NOMO-1 (cell line): Measurements from ENCODE around the gene MPPED2.
A peak's percentile ranks its signal among the peaks of the same experiment; 100 is the strongest.

Source experiments
- DNase-seq, 2 experiments: peaks; one replicate each; lab custom pipeline; 2025; ENCODE audit not compliant: unreplicated experiment in 2 of 2; lab: John Stamatoyannopoulos, UW

Gene MPPED2, protein sequence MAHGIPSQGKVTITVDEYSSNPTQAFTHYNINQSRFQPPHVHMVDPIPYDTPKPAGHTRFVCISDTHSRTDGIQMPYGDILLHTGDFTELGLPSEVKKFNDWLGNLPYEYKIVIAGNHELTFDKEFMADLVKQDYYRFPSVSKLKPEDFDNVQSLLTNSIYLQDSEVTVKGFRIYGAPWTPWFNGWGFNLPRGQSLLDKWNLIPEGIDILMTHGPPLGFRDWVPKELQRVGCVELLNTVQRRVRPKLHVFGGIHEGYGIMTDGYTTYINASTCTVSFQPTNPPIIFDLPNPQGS

DNA sequence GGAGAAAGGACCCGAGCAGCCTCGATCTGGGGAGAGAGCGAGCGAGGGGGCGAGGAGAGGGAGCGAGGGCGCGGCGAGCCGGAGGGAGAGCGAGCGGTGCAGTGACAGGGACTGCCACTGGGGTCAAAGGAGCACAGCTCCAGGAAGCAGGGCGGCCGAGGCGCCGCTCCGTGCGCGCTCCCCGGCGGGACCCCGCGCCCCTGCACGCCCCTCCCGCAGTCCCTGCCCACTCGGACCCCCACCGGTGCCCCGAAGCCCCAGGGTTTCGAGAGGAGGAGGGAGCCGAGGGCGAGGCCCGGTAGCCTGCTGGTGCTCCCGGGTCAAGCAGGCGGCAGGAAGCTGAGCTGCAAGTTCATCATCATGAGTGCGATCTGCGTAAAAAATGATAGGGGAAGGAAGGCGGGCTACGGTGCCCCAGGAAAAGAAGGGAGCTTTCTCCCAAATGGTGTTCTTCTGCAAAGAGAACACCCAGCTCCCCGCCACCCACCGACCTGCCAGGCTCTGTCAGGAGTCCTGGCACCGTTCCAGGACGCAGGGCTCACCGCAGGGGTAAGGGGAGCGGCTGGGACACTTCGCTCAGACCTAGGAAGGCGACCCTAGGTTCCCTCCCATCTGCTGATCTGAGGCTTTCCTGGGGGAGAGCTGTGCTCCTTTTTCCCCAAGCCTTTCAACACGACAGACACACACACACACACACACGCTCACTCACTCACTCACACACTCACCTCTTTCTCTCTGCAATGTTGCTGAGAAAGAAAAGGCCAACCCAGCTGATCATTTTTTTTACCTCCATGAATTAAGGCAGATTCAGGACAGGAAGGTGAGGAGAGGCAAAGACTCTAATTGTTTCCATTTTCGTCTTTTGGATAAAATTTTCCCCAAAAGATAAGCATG is at the start of gene MPPED2:
Gene MPPED2, minus strand, starts transcription at position 103 of the 894 bp plus-strand sequence. CDS start 5,980 bp downstream, outside the sequence.
- peak in 1 of 2 experiments; percentile 23 for DNase-seq

DNA sequence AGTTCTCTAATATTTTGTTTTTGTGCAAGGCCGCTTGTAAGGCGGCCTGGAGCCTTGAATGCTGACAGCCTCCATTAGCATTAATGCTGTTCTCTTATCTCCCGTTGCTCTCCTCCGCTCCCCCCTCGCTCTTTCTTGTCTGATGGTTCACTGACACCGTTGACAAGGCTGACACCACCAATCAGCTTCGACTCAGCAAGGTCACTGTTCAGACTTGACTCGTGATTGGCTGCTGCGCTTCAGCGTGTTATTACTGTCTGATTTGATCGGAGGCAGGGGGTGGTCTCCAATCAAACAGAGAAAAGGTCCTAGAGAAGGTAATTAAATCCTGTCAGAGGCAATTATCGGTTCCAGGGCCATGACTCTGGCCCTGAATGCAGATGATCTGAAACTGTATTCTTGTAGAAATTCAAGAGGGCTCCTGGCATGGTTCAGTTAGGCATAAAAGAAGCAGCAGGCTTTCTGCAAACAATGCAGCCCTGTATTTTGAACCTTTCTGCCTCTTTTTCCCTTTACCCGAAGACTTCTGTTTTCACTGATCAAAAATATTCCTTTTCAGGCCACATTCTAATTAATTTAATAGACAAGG is 49.3 kb upstream of the MPPED2 start:
- no peak for DNase-seq

DNA sequence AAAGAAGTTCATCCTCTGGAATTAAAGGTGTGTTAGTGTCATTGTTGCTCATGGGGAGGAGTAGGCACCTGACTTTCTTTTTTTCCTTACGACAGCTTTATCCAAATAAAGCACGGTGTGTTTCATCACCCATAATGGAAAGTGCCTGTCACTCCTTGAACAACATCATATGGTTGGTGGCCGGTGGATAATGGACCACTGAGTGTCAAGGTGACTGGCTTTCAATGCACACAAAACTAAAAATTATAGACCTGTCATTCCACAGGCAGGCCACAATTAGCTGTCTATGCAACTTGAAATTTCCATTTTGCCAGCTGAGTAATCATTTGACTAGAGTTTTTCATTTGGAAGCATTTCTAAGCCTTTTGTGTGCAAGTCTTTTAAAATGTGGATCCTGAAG is 45.0 kb upstream of the MPPED2 start:
- no peak for DNase-seq

DNA sequence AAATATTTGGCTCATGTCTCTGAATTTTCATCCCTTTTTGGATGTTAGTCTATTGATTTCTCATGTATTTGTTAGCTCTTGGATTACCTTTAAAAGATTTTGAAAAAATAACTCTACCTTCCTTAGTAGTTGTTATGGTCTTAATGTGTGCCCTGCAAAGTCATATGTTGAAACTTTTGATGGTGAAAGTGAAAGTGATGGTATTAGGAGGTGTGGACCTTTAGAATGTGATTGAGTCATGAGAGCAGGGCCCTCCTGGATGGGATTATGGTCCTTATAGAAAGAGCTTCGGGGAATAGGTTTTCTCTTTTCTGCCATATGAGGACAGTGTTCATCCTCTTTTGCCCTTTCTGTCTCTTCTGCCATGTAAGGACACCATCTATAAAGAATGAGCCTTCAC is 33.6 kb upstream of the MPPED2 start:
- DNase-seq, result no peak

DNA sequence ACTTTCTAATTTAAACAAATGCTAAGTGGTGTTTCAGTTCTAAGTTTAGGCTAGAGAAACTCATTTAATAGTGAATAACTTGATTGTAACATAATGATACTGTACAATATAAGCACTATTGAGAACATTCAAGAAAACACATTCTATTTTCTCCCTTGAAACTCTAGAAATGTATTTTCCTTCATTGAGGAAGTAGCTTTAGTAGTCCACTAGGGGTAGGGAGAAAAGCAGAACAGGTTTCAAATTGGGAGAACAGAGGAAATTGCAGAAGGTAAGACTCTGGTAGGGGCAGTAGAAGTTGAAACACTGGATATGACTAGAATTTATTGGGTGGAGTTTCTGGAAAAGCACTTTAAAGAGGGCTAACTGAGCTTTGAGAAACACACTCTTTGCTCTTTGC is 31.6 kb upstream of the MPPED2 start:
- peak in 1 of 2 experiments; percentile 12 for DNase-seq

DNA sequence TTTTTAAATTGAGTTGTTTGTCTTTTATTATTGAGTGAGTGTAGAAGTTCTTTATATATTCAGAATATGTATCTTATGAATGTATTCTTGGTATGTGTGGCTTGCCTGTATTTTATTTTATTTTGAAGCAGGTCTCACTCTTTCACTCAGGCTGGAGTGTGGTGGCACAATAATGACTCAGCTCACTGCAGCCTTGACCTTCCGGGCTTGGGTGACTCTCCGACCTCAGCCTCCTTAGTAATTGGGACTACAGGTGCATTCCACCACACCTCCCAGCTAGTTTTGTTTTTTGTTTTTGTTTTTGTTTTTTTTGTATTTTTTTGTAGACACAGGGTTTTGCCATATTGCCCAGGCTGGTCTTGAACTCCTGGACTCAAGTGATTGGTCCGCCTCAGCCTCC is 24.5 kb upstream of the MPPED2 start:
- no peak for DNase-seq

DNA sequence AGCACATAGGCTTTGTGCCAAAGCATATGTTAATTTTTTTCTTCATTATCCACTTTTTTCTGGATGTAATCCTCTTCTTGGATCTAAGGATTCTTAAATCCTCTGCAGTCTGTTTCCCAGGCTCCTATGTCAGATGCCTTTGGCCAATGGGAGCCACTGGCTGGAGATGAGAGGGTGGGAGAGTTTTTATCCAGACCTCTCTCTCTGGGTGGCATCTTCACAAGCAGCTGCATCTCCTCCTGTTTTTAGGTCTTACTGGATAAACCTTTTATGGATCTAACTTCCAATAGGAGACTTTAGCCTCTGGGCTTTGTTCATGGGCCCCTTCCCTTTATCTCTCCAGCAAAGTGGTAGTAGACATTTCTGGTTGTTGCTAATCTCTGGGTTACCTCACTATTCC is 22.4 kb upstream of the MPPED2 start:
- no peak for DNase-seq

DNA sequence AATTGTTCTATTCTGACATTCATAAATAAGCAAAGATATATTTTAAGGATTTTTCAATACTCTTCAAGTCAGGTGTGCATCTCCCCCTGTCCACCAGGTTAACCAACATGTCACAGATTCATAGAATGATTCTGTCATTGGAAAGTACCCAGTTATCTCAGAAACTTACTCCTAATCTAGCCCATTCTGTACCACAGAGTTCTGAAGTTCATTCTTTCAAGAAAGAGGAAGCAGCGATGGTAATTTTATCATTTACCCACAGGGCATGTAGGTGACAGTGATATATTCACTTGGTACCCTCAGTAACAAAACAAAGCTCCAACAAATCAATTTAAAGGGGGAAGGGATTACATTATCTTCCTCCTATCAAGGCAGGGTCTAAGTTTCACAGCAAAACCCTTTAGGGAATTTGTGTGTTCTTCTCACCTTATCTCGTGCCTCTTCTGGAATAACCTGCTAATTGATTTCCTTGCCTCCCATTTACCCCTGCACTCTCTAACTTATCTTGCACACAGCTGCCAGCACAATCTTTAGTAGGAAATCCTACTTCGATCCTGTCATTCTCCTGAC is 19.0 kb upstream of the MPPED2 start:
- no peak for DNase-seq

DNA sequence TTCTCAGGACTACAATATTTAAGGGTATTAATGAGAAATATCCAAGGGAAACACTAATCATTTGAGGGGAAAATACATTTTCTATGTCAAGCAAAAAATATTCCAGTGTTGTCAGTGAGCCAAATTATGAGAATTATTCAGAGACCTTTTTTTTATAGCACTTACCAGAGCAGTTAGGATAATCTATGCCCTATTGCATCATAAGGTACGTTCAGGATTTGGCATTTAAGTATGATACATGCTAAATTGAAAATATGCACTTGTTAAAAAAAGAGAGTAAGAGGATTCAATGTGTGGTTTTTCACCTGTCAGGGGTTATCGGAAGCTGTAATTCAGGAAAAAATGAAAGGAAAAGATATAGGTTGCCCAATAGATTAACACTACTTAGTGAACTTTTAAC is 17.2 kb upstream of the MPPED2 start:
- DNase-seq, result no peak

DNA sequence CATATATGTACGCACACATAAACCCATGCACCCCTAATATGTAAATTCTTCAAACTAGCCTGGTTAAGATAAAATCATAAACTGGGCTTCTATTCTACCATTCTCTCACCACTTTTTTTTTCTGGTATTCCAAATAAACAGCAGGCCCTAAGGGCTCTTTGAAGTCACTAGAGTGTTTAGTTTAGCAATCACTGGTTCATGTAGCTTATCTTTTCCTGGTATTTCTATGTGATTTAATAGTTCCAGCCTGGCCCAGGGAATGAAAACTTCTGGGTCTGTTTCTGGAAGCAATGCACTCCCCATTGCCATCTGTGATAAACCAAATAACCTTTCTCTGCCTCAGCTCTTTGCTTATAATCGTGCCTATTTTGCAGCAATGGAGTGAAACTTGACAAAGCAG is 10.7 kb upstream of the MPPED2 start:
- no peak for DNase-seq

DNA sequence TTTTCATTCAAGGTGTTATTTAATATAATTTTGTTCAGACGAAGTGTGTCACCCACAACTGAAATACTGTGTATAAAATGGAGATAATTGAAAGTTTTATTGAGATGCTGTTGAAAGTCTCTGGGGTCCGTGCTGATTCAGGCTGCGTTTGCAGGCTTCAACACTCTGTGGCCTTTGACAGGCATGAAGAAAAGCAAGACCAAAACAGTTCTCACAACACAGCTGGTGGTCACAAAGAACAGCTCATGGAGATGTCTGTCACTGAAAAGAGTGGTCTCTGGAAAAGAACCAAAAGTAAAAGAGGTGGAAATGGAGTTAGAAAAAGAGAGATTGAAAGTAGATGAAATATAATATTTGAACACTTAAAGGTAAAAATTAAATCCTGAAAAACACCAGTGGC is 9.8 kb upstream of the MPPED2 start:
- DNase-seq, result no peak

DNA sequence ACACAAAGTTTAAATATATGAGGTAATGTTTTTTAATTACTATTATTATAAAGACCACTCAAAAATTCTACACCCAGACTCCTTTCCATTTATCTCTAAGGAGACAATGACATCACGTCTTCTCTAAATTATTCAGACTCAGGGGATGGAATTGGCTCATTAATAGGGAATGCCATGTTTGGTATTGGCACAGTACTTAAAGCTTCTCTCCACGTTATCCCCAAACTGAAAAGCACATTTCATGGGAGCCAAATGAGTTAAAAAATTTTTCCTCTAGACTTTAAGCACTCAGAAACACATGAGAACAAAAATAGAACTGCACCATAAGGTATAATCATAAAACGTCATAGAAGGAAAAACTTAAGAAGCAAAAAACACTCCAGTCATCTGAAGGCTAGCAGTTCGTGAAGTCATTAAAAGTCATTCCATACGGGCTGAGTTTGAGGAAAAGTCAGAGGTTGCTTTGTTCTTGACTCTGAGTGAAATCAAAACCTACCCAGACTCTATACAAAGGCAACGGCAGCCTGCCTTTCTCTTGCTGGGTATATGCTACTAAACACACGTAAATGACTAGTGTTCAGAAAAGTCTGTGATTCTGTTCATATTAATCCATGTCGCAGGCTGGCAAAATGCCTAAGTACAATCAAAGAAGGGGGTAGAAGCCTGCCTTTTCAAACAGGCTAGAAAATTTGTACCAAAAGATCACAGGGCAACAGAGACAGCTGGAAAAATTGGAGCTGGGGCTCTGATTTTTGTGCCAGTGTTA is 8.7 kb upstream of the MPPED2 start:
- no peak for DNase-seq

DNA sequence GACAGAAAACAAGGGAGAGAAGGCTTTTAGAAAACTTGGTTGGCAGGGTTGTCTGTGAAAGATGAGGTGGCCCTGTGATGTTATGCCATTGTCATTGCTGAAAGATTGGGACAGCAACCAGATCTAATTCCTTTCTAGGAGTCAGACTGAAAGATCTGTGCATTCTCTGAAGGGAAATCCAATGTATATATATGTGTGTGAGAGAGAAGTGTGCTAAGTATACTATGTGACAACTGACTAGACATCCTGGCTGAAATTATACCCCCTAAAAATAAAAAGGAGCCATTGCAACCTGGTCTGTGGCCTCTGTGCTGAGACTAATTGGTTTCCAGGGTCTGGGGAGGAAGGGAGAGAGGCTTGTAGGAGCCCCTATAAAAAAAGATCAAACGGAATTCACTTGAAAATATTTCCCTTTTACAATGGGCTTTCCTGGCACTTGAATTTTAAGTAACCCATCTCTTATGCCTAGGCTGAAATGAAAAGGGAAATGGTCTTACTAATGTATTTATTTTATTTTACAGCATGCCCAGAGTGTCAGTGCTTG is 1.2 kb upstream of the MPPED2 start:
- DNase-seq, result no peak

DNA sequence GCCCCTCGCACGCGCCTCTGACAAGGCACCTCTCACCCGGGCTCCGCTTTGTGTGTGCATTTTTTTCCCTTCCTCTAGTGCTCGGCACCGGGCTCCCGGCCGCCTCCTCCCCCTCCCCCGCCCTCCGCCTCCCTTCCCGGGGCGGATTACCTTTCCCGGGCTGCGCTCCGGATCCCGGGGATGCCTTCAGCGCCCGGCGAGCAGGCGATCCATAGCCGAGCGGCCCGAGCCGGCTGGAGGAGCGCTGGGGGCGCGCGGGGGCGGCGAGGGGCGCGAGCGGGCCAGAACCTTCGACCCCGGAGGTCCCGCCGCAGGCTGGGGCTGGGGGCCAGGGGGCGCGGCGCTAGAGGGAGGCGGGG is 282 bp downstream of the MPPED2 start:
- no peak for DNase-seq

DNA sequence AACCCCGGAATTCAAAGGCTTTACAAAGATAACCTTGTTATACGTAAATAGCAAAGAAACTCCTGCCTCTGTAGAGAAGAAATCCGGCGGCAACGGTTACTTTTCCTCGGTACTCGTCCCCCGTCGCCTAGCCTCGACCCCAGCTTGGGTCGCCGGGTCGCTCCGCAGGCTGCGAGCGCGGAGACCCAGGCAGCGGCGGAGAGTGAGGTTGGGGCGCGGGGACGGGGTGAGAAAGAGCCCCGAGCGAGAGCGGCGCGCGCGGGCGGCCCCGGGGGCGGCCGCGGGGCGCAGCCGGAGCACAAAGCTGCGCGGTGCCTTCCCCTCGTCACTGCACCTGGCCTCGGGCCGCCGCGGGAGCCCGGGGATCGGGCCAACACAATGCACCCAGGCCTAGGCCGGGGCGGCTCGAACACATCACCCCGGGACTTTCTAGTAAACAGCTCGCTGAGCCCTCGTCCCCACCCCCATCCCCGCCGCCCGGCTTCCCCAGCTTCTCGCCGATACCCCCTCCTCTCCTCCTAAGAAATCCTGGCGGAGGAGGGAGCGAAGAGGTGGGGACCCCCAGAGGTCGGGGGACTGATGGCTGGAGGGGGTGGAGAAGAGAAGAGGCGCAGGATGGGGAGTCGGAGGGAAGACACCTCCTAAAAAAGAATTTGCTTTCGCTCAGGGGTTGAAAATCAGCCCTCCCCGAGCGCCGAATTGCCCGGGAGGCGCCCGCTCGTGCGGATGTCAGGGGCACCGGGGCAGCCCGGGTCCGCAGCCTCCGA is 845 bp downstream of the MPPED2 start:
- DNase-seq, result no peak

DNA sequence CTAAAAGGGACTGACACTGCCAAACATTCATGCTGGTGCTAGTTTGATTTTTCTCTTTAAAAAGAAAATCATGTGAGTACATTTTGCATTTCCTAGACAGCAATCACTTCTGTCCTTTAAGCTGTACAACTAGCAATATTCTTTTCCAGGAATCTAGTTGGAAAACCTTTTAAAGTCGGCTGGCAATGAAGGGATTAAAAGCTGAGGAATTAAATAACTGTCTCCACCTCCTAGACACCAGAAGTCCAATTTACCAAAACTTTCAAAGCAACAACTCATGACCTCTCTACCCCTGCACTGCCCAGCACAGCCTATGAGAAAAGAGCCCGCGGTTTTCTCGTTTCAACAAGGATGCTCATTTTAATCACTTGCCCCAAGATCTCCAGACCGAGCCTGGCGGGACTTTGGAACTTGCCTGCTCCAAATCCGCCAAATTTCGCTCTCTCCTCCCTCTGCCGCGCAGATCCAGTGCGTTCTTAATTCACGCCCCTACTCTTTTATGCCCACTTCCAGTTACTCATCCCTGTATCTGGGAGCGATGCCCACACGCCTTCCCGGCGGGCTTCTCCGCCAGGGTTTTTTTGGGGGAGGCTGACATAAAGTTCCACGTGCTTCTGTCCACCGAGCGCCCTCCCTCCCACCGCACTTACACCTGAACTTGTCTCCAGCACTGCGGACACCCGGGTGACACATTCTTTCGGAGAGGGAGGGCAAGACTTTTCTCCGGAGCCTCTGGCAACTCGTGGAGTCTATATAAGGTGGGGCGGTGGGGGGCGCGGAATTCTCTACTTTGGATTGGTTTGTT is 2.5 kb downstream of the MPPED2 start:
- DNase-seq, result no peak

DNA sequence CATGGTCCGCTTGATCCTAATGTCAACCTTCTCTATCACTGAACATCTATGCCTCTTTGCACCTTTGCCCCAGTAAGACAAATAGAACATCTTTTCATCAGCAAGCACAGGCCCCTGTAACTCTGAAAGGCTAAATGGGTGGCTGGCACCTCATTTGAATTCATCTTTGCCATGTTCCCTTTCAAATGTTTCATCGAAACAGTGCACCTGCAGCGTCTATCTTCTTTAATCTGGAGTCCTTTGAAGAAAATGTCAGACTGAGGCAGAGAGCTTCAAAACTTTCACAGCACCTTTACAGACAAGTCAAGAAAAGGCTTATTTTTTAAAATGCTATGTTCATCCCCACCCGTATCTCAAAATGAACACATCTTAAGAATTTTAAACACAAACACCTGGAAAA is 3.4 kb downstream of the MPPED2 start:
- DNase-seq, result no peak

DNA sequence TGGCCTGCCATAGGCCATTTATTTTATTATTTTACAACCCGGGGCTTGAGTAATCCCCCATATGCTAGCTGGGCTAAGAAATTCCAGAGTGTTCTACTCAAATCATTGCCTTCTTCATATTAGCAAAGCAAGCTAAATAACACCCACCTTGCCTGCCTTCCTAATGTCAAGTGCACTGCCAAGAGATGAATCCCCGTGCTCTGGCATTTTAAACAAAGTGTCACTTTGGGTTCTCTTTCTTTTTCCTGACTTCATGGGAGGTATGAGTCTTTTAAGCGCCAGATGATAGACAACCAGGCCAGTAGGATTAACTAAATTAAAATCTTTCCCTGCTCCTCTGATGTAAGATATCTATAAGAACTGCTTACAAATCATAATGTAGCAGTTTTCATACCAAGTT is 4.5 kb downstream of the MPPED2 start:
- DNase-seq, result no peak

DNA sequence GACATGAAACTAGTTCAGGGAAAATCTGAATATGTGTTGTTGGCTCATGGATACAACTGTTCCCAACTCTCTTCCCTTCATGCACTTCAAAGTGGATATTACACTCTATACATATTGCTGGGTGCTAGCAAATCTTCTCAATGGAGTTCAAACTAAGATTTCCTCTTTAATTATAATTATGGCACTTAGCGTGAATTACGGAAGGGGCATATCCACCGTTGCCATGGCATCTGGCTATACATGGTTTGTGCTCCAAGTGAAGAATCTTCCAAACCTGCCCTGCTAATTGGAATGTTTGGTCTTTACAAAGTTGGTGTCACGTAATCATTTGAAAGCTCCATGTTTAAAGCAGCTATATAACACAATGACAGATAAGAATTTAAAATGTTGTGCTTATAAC is 5.6 kb downstream of the MPPED2 start:
- DNase-seq, result no peak
